ENCODE data around the gene LDLR. TPM values are rescaled to one million over a fixed set of nuclear protein-coding genes. Genes with fewer than 3 reads are reported as not detected.
"Not testable (repeated sequence)": the region's sequence is repeated elsewhere in the genome, so short reads cannot be mapped to it uniquely, and the experiment has no call there.

The LDLR gene
- total RNA-seq, 1 donor from 2014 or later, result 121 TPM

DNA sequence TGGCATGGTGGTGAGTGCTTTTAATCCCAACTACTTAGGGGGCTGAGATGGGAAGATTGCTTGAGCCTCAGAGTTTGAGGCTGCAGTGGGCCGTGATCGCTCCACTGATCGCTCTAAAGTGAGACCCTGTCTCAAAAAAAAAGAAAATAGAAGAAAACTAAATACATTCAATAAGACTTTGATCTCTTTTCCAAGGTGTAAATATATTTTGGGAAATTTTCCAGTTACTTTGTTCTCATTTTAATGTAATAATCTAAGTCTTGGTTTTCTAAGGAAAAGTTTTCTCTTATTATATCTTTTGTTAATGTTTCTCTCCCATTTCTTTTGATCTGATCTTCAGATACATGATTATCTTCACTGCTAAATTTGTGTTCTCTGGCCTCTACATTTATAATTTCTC is 9.6 kb downstream of the LDLR start:
- DNase-seq (ENCODE audit: low spot score), result no peak
- peaks cover 46% of the 10 kb centered on the region for H3K4me1 Mint-ChIP-seq (ENCODE audit: low read depth)
- no peak overlapping the region for H3K4me3 Mint-ChIP-seq (ENCODE audit: unreplicated experiment)
- H3K27ac Mint-ChIP-seq (ENCODE audit: unreplicated experiment), result peak overlapping the region; percentile 14
- peaks cover 27% of the 10 kb centered on the region for H3K36me3 Mint-ChIP-seq (ENCODE audit: low read depth)
- TF ChIP-seq, protein P1, sequence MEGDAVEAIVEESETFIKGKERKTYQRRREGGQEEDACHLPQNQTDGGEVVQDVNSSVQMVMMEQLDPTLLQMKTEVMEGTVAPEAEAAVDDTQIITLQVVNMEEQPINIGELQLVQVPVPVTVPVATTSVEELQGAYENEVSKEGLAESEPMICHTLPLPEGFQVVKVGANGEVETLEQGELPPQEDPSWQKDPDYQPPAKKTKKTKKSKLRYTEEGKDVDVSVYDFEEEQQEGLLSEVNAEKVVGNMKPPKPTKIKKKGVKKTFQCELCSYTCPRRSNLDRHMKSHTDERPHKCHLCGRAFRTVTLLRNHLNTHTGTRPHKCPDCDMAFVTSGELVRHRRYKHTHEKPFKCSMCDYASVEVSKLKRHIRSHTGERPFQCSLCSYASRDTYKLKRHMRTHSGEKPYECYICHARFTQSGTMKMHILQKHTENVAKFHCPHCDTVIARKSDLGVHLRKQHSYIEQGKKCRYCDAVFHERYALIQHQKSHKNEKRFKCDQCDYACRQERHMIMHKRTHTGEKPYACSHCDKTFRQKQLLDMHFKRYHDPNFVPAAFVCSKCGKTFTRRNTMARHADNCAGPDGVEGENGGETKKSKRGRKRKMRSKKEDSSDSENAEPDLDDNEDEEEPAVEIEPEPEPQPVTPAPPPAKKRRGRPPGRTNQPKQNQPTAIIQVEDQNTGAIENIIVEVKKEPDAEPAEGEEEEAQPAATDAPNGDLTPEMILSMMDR (IDR thresholded peaks at IDR 0.05), result no peak
- H3K27me3 Mint-ChIP-seq (ENCODE audit: low read depth), result no peaks in the 10 kb centered on the region
- H3K9me3 Mint-ChIP-seq (ENCODE audit: low read depth), result no peaks in the 10 kb centered on the region

DNA sequence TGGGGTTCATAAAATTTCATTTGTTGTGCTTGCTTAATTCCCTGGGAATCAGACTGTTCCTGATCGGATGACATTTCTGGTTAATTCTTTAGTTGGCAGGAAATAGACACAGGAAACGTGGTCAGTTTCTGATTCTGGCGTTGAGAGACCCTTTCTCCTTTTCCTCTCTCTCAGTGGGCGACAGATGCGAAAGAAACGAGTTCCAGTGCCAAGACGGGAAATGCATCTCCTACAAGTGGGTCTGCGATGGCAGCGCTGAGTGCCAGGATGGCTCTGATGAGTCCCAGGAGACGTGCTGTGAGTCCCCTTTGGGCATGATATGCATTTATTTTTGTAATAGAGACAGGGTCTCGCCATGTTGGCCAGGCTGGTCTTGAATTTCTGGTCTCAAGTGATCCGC is 10.8 kb downstream of the LDLR start:
- Mint-ChIP-seq H3K27me3 (ENCODE audit: low read depth) (no peaks in the 10 kb centered on the region), H3K36me3 (ENCODE audit: low read depth) (peaks cover 25% of the 10 kb centered on the region), H3K4me1 (ENCODE audit: low read depth) (peaks cover 38% of the 10 kb centered on the region), H3K9me3 (ENCODE audit: low read depth) (no peaks in the 10 kb centered on the region), H3K4me3 (ENCODE audit: unreplicated experiment) (no peak overlapping the region), H3K27ac (ENCODE audit: unreplicated experiment) (peak overlapping the region; percentile 69)
- TF ChIP-seq, protein P1 (IDR thresholded peaks at IDR 0.05), result no peak
- no peak for DNase-seq (ENCODE audit: low spot score)

DNA sequence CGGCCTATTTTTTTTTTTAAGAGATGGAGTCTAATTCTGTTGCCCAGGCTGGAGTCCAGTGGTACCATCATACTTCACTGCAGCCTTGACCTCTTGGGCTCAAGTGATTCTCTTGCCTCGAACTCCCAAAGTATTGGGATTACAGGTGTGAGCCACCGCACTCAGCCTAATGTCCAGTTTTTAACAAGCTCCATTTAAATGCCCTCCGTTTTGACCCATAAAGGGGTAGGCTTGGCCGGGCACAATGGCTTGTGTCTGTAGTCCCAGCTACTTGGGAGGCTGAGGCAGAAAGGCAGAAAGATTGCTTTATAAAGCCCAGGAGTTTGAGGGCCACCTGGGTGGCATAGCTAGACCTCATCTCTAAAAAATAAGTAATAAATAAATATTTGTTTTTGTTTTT is 11.8 kb downstream of the LDLR start:
- peaks cover 27% of the 10 kb centered on the region for H3K36me3 Mint-ChIP-seq (ENCODE audit: low read depth)
- H3K27ac Mint-ChIP-seq (ENCODE audit: unreplicated experiment), result no peak overlapping the region
- no peak for DNase-seq (ENCODE audit: low spot score)
- H3K4me3 Mint-ChIP-seq (ENCODE audit: unreplicated experiment), result no peak overlapping the region
- H3K4me1 Mint-ChIP-seq (ENCODE audit: low read depth), result peaks cover 28% of the 10 kb centered on the region
- no peaks in the 10 kb centered on the region for H3K27me3 Mint-ChIP-seq (ENCODE audit: low read depth)
- H3K9me3 Mint-ChIP-seq (ENCODE audit: low read depth), result no peaks in the 10 kb centered on the region
- TF ChIP-seq, protein P1 (IDR thresholded peaks at IDR 0.05), result no peak

DNA sequence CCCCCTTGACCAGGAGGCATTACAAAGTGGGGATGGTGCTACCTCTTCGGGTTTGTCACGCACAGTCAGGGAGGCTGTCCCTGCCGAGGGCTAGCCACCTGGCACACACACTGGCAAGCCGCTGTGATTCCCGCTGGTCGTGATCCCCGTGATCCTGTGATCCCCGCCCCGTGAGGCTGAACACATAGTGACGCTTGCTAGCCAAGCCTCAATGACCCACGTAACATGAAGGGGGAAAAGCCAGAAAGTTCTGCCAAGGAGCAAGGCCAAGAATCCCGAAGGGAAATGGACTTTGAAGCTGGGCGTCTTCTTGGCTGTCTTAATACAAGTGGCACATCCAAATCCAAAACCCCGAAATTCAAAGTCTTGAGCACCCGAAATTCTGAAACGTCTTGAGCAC is 13.7 kb downstream of the LDLR start:
- H3K27me3 Mint-ChIP-seq (ENCODE audit: low read depth), result no peaks in the 10 kb centered on the region
- H3K27ac Mint-ChIP-seq (ENCODE audit: unreplicated experiment), result no peak overlapping the region
- no peak for DNase-seq (ENCODE audit: low spot score)
- peaks cover 13% of the 10 kb centered on the region for H3K4me1 Mint-ChIP-seq (ENCODE audit: low read depth)
- TF ChIP-seq, protein P1 (IDR thresholded peaks at IDR 0.05), result no peak
- H3K4me3 Mint-ChIP-seq (ENCODE audit: unreplicated experiment), result no peak overlapping the region
- peaks cover 31% of the 10 kb centered on the region for H3K36me3 Mint-ChIP-seq (ENCODE audit: low read depth)
- no peaks in the 10 kb centered on the region for H3K9me3 Mint-ChIP-seq (ENCODE audit: low read depth)

DNA sequence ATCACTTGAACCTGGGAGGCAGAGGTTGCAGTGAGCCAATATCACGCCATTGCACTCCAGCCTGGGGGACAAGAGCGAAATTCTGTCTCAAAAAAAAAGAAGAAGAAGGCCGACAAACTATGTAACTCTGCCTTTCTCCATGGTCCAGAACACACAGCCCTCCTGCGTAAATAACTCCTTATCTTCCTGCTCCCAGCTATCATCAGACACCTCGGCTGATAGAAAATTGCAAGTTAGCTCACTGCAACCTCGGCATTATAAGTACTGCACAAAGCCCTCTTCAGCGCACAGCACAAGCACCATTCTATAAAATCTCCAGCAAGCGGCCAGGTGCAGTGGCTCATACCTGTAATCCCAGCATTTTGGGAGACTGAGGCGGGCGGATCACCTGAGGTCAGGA is 14.4 kb downstream of the LDLR start:
- H3K4me3 Mint-ChIP-seq (ENCODE audit: unreplicated experiment); H3K27ac Mint-ChIP-seq (ENCODE audit: unreplicated experiment); DNase-seq (ENCODE audit: low spot score); H3K9me3 Mint-ChIP-seq (ENCODE audit: low read depth); H3K27me3 Mint-ChIP-seq (ENCODE audit: low read depth): not testable (repeated sequence)
- Mint-ChIP-seq H3K36me3 (ENCODE audit: low read depth) (peaks cover 33% of the 10 kb centered on the region), H3K4me1 (ENCODE audit: low read depth) (peaks cover 13% of the 10 kb centered on the region)

DNA sequence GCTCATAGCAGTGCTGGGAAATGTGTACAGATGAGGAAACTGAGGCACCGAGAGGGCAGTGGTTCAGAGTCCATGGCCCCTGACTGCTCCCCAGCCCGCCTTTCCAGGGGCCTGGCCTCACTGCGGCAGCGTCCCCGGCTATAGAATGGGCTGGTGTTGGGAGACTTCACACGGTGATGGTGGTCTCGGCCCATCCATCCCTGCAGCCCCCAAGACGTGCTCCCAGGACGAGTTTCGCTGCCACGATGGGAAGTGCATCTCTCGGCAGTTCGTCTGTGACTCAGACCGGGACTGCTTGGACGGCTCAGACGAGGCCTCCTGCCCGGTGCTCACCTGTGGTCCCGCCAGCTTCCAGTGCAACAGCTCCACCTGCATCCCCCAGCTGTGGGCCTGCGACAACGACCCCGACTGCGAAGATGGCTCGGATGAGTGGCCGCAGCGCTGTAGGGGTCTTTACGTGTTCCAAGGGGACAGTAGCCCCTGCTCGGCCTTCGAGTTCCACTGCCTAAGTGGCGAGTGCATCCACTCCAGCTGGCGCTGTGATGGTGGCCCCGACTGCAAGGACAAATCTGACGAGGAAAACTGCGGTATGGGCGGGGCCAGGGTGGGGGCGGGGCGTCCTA is 15.9 kb downstream of the LDLR start:
- TF ChIP-seq, protein P1 (IDR thresholded peaks at IDR 0.05), result no peak
- peaks cover 31% of the 10 kb centered on the region for H3K36me3 Mint-ChIP-seq (ENCODE audit: low read depth)
- H3K27ac Mint-ChIP-seq (ENCODE audit: unreplicated experiment), result no peak overlapping the region
- no peak for DNase-seq (ENCODE audit: low spot score)
- no peaks in the 10 kb centered on the region for H3K27me3 Mint-ChIP-seq (ENCODE audit: low read depth)
- peaks cover 3% of the 10 kb centered on the region for H3K4me1 Mint-ChIP-seq (ENCODE audit: low read depth)
- no peaks in the 10 kb centered on the region for H3K9me3 Mint-ChIP-seq (ENCODE audit: low read depth)
- no peak overlapping the region for H3K4me3 Mint-ChIP-seq (ENCODE audit: unreplicated experiment)

Data from chondrocyte (in vitro differentiated cells).